GM04504 (cell line): Measurements from ENCODE around the gene ACSL6.

Experiments
- DNase-seq: peaks from one replicate; pipeline ENCODE4 v3.0.0-alpha.2; 2012; ENCODE audit warnings: low read depth

Gene ACSL6

DNA sequence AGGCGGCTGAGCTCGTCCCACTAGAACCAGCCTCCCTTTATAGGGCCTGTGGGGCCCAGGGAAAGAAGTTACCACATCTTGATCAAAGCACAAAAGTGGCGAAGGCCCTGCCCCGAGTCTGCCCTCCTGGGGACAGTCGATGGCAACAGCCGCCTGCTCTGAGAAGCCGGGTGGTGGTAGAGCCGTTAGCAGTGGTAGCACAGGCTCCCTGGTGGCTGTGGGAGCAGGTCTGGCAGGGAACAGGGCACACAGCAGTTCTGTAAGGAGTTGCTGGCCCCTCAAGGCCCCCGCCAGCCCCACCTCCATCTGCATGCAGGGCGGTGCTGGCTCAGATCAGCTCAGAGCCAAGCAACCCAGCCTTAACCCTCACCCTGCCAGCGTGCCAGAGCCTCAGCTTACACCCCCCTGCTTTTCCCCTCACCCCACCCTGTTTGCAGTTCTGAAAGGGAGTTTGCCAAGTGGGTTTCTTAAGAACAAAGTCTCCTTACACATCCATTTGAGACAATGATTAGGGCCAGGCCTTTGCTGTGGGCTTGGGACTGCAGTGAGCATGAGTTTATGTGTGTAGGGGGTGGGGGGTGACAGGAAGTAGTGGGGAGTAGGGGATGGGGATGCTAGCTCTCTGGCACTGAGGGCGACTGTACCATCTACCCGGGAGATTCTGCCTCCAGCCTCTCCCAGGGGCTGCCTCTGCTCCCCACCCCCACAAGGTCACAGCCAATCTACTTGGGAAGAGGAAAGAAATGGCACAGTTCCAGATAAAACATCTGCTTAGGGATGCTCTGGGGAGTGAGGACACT, 11.8 kb downstream of the ACSL6 start:
- no peak for DNase-seq

DNA sequence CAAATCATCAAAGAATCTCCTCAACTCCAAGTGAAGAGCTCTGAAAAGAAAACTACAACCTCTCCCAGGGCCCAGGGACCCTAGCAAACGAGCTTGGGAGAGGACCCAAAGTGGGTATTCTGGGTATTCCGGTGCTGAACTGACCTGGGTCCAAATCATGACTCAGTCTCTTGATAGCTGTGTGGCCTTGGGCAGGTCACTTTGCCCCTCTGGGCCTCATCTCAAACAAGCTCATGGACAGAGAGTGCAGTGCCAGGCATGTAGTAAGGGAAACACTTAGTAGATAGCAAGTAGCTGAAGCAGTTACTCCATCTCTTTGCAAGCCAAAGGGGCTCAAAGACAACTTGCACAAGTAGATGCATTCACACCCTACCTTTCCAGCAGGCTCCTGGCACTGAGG, 12.4 kb downstream of the ACSL6 start:
- DNase-seq, result no peak

DNA sequence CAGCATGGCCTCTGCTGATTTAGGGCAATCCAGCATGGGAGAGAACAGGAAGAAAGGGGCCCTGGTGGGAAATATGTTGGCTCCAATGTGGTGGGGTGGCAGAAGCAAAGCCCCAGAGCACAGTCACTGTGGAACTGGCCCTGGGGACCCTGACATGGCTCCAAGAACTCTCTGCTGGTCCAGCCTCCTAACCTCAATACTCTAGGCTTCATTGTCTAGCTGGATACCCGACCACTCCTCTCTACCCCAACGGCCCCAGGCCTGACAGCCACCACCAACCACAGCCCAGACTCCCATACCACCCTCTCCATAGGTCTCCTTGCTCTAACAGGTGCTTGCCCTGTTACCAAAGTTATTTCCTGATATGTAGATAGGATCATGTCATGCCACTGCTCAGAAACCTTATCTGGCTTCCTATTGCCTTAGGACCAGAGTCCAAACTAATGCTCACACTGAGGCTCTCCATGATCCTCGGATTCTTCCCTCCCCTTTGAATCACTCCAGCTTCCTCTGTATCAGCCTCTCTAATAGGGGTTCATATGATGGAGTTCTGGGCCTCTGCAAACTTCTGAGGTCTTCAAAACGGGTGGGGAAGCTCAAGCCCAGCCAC, 12.9 kb downstream of the ACSL6 start:
- no peak for DNase-seq

DNA sequence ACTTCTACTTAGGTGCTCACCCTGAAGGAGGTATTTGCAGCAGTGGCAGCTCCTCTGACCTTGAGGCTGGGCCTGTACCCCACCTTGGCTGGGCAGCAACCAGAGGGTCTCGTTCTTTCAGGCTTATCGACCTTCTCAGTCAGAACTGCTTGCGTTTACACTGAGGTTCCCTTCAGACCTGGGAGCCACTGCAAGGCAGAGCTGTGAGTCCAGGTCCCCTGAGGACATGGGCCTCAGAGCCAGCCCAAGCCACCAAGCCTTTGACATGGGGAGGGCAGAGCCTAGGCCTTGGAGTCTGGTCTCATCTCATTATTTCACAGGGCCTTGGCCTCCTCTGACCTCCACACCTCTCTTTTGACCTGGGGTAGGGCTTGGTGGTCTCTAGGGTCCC, 13.7 kb downstream of the ACSL6 start:
- DNase-seq, result no peak

DNA sequence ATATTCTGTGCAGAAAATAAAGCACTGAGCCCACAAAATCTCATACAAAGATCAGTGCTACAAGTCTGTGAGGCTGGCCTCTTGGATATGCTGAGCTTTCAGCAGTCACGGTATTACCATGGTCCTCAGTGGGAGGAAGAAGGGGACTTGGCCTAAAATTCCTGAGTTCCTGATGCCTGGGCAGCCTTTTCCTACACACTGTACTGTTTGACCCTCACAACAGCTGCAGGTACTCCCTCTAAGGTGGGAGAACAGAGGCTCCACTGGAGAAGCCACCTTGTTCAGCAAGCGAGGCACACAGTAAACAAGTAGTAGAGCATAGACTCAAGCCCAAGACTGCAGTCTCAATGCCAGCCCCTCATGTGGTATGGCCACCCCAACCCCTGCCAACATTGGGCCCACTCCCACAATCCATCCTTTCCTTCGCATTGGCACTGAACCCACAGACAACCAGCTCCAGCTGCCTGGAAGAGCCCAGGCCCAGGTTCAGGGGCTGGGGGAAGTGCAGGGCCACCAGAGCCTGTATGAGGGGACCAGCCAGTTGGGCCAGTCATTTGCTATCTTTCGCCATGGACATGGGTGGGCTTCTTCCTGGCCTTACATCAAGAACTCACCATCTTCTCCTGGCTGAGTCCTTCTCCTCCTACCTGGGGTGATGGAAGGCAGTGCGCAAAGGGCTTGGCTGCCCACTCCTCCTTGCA, 14.3 kb downstream of the ACSL6 start:
- no peak for DNase-seq

DNA sequence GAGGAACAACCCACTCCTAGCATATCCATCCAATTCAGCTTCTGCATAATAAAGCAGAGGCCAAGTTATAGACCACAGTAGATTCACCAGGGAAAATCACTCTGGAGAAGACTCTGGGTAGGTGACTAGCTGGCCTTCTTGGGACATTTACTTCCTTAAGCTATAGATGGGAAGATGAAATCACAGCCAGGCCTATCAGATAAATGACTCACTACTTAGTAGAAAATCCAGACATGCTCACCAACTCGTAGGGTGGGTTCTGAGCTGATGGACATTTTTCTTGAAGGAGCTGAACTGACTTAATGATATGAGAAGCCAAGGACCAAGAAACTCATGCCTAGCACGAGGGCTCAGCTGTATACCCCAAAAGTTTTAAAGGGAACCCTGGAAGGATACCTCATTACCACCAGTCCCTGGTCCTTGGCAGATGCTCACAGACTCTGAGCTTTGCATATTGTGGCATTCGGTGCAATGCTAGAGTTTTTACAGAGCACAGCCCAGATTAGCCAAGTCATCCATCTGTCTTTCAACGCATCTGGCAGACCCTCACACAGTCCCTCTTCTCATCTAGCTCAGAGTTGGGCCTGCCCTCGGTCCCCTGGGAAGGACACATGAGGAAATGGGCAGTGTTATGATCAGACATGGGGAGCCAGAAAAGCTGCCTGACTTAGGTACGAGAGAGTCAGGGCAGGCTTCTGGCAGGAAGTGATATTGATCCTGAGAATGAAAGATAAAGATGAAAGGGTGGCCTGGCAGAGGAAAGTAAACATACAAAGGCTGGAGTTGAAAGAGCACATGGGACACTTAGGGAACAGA, 15.0 kb downstream of the ACSL6 start:
- no peak for DNase-seq

DNA sequence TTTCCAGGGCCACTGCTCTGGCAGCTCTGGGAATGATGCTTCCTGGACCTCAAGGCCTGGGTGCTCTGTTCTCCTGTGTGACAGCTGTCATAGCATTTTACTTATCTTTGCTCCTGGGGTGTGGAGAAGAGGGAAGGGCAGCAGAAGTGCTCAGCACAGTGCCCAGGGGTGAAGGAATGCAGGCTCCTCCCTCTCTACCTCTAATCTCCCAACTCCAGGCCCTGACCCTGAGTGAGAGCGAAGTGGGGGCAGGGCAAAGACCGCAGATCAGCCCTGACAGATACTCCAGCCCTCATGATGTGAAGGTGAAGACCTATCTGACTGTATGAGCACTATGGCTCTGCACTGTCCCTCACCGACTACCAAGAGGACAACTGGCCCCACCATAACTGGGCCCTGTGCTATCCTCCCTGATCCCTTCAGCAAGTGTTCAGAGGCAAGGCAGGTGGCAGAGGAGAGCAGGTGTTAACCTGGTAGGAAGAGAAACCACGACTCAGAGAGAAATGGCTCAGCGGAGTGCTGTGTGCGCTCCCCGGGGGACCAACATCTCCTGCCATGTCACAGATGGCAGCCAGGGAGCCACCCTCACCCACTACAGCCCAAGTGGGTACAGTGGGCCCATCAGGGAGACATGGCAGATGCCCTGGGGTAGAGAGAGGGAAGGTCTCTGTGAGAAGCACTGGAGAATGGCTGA, 16.8 kb downstream of the ACSL6 start:
- DNase-seq, result no peak

DNA sequence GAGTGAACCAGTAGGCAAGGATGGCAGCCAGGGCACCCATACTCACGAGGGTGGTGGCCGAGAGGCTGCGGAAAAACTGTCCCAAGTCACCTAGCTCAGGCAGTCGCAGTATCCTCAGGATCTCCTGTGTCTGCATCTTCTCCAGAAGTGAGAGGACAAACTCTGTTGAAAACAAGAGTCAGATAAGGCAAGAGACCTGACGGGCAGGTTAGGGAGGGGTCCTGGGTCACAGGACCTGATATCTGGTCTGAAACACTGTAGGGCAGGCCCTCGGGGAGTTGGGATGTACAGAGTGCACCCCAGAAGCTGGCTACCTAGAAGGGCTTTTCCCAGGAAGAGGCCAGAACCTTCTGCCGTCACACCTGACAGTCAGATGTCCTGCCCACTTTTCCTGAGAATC, 17.4 kb downstream of the ACSL6 start:
- DNase-seq, result no peak

DNA sequence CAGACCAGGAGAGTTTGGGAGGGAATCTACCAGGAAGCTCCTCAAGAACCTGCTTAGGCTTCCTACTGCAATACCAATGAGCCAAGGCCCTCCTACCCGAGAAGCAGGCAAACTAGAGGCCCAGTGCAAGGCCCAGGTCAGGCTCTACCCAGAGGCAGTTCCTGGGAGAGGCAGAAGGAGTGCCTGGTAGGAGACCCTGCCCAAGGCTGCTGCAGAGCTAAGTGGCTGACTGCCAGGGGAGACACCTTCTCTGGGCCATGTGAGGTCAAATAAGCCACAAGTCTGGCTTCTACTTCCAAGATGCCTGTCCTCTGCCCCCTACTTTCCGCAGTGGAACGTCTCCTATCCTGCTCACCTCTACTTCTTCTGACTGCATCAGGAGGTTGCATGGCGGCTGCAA, 17.8 kb downstream of the ACSL6 start:
- no peak for DNase-seq

DNA sequence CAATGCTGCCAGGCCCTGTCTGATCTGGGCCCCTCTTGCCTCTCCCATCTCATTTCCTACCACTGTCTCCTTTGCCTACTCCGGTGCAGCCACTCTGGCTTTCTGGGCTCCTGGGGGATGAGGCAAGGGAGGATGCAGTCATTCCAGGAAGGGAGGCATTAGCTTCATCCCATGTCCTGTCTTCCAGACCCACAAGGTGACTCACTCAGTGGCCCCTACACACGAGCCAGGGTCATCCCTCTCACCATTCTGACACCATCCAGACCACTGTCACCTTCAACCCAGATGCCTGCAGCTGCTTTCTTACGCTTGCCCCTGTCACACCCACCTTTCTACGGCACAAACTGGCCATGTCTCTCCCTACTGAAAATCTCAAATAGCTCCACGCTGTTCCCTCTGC, 19.1 kb downstream of the ACSL6 start:
- DNase-seq, result no peak

DNA sequence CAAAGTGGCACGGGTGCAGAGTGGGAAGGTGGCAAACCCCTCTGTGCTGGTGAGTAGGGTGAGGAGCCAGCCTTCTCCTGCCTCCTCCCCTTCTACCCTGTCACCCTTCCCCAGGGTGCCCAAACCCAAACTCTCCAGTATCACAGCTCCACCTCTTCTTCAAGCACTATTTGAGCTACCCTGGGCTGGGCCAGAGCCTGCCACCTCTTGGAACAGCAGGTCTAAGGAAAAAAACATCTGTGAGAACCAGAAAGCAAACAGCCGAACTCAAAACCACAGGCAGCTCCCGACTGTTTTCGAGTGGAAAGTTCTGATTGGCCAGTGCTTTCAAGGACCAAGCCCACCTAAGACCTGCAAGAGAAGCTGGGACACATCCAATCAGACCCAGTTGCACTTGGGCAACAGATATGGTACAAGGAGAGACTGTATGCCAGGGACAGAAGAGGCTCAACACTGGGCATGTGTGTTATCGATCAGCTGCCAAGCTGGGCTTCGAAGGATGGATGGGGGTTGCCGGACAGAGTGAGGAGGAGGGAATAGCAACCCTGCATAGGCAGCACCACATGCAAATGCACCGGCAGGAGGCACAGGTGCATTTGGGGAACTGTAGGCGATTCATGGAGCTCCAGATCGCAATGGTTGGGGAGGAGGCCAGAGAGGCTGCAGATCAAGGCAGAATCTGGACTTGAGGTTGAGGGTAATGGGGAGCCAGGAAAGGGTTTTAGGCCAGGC, 19.7 kb downstream of the ACSL6 start:
- no peak for DNase-seq

DNA sequence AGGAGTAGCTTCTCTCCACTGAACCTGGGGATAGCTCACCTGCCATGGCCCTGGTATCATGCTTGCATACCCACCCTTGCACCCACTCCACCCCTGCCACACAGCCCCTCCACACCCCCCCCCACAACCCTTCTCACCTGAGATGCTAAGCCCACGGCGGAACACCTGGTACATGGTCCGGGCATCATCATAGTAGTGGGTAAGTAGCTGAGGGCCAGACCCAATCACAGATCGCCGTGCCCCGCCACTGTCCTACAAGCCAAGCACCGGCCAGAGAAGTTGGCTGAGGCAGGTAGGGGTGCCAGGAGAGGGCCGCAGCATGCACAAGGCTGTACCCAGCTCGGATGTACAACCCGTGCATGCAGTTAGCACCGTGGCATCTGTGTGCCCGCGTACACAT, 20.7 kb downstream of the ACSL6 start:
- no peak for DNase-seq

DNA sequence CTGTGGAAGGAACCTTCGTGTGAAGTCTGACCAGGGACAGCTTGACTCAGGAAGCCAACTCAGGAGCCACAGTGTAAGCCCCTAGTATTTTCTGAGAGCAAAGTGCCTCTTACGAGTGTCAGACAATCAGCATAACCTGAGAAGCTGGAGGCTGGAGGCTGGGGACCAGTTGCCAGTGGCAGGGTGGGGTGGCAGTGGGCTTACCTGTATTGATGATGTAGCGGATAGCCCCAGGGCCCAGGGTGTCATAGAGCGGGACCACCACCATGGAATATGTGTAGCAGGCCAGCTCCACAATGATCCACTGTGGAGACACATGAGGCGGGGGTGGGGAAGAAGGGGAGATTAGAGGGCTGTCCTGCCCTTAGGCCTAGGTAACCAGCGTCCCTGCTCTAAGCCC, 22.9 kb downstream of the ACSL6 start:
- no peak for DNase-seq

DNA sequence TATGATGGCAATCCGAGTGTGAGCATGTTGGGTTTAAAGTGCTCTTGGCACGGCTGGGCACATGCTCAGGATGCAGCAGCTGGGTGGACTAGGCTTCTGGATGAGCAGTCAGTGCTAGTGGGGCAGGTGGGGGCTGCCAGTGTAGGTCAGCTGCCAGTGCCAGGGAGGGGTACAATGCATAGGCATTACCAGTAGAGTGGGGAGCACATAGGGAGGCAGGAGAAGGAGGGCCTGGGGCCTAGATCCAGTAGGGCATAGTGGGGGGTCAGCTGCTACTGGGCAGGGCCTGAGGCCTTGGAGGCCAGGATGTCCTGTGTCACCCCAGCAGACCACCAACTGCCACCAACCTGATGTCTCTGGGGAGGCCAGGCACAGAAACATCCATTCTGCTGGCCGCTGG, 24.2 kb downstream of the ACSL6 start:
- DNase-seq, result no peak

DNA sequence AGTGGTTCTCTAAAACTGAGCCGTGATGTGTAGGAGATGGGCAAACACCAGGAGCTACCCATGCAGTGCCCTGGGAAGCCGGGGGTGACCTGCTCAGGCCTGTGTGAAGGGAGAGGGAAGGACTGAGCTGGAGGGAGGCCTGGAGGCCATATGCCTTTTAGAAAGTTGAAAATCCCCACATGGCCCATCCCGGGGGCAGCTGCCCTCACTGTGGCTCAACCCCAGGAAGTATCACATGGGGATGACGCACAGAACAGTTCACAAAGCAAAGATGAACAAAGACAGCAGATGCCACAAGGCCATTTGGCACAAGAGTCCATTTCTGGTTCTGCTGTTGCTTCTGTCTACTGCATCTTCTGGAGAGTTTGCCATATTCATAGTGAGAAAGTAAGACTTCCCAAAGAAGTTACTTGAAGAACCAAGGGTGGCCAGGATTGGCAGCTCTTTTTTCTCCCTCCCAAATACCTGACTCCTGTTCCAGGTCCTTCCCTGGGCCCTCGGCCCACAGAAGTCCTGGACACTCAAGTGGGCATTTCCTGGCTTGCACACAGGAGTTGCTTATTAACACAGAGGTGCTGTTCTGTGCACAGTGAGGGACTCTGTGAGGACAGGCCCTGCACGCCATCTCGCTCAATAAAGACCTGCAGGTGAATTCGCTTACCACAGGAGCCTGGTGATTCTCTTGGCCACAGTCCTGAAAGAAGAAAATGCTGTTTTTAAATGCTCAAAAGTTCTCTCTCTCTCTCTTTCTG, 25.1 kb downstream of the ACSL6 start:
- DNase-seq, result no peak

DNA sequence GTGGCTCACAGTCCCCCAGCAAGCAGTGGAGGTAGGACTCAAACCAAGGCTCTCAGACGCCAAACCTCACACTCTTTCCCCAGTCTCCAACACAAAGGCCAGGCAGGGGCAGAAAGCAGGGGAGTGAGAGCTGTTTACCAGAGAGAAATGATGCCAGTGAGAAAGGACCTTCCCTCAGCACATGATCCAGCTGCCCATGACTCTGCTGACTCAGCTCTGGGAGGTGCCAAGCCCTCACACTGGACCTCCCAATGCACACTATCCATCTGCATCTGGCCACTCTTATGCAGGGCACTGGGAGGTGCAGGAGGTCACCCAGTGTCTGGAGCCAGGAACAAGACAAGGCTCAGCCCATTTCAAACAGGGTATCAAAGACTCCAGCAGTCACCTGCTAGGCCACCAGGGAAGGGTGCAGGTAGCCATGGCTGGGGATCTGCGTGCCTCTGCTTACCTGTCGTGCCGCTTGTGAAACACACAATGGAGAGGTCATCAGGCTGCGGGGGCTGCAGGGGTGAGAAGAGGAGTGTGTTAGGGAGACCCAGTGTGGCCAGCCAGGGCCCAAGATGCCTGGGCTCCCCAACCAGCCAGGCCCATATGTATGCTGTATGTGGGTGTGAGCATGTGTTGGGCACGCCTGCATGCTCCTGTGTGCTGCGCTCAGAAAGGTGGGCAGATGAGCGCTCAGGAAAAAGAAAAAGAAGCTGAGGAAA, 26.3 kb downstream of the ACSL6 start:
- no peak for DNase-seq

DNA sequence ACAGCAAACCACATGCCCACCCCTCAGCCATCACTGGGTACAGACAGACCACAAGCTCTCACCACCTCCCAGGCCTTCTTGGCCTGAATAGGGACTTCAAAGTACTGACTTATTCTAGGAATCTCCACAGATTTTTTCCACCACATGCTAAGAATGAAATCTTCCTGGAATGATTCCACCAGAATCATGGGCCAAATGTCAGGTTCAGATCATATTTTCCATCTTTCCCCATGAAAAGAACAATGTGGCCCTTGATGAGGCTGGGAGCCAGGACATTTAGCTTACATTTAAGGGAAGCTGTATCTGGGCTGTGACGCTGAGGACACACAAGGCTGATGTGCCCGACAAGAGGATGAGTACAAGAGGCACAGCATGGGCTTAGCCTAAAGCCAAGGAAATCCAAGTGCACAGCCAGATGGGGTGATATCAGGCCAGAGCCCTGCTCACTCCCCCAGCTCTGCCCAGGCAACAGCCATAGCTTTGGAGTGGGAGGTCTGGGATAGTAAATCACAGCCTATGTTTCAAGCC, 28.1 kb downstream of the ACSL6 start:
- DNase-seq, result no peak

DNA sequence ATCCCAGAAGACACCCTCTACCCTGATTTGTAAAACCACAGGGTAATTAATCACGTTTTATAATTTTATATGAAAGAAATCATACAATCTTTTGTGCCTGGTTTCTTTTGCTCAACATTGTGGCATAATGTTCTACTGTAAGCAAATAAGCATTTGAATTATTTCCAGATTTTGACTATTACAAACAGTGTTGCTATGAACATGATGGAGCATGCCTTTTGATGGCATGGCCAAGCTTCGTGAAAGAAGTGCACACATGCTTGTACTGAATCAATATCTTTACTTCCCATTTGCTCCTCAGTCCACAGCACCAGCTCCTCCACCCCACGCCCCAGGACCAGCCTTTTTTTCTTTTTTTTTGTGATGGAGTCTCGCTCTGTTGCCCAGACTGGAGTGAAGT, 29.9 kb downstream of the ACSL6 start:
- DNase-seq, result no peak

DNA sequence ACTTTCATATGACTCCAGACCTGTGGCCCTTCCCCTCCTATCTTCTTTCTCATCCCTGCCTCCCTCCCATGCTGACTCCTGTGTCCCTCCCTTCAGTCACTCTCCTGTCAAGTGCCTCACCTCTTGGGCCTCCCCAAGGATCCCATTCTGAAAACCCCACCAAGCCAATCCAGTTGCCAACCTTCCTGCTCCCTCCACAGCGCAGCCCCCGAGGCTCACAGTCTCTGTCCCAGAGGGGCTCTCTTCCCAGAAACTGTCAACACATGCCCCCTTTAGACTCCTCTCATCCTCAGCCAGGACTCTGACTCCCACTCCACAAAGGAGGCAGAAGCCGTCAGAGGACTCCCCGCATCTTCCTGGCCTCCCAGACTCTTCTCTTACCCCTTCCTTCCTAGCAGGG, 30.8 kb downstream of the ACSL6 start:
- no peak for DNase-seq

DNA sequence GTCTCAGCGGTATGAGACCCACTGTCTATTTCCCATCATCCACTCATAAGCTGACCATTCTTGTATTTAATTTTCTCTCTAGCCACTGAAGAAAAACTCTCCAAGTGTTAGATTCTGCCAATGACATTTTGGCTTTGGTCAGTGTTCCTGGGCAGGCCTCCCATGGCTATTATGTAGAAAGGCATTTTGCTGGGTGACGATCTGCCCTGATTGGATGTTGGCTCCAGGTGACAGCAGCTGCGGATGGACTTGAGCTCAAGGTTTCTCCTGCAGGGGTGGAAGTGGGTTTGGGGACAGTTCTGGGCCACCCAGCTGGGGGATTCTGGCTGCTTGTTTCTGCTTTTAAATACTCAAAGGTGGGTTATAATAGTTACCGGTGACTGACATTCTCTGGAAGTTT, 31.6 kb downstream of the ACSL6 start:
- no peak for DNase-seq
